GF-D8 (cell line): ENCODE results near the gene KPTN.

Source experiments
- DNase-seq: peaks from one replicate; lab custom pipeline; 2025; lab: John Stamatoyannopoulos, UW

KPTN gene

DNA sequence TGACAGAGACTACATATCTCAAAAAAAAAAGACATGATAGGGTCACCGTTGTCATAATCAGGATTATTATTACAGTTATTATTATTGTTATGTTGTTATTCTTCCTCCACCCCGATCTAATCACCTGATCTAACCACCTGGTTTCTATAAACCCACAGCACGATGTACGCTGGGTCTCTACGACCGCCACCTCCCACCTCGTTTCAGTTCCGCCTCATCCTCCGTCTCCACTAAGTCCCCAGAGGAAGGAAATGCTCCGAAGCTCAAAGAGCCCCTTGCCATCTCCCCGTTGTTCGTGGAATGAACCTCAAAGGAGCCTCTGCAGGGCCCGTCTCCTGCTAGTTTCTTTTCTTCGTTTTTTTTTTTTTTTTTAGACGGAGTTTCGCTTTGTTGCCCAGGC is 48.8 kb downstream of the KPTN start:
- no peak for DNase-seq

GRCh38 chr19:47434088-47434487 is 49.9 kb downstream of the KPTN start:
- no peak for DNase-seq

- peak; percentile 13 for DNase-seq
Measured at GRCh38 chr19:47433121-47433520, 50.9 kb downstream of the KPTN start.

- DNase-seq, result no peak
Measured at GRCh38 chr19:47432499-47432898, 51.5 kb downstream of the KPTN start.

DNA sequence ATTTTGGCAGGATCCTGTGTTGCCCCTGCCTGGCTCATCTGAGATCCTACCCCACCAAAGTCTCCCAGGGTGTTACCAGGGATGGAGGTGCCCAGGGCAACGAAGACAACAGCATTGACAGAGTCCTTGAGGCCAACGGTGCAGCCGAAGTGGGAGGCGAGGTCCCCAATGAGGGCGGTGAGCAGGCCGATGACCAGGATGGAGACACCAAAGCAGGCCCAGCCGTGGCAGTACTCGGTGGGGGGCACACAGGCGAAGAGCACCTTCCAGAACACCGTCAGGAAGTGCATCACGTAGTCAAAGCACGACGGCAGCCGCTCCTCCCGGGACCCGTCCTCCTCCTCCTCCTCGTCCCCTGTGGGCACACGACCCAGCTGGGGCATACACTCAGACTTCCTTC is 51.9 kb downstream of the KPTN start:
- no peak for DNase-seq

GRCh38 chr19:47430041-47430802 is 53.8 kb downstream of the KPTN start:
- DNase-seq, result no peak

DNA sequence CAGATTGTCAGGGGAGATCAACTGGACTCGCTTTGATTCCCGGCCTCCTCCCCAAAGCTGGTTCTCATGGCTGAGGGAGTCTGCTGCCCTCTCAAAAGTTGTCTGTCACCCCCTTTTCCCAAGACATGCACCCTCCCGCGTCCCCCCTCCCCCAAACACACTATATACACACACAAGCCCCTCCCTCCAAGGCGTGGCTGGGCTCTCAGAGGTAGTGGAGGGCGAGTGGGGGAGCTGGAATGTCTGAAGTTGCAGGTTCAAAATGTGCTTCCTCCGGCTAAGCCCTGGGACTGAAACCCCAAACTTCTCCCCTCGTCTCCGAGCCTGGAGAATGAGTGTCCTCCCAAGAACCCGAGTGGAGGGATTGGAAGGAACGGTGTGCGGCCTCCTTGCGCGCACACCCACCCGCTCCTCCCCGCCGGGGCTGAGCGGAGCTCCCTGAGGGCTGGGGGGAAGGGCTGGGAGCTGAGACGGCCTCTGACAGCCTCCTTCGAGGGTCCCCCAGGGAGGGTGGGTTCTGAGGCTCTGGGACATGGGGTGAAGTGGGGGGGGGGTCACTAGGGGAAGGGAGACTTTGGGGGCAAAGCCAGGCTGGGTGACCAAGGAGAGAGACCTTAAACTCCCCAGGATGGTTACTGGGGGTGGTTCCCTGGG is 54.8 kb downstream of the KPTN start:
- DNase-seq, result no peak

GRCh38 chr19:47428177-47428894 is 55.7 kb downstream of the KPTN start:
- DNase-seq, result no peak

- no peak for DNase-seq
Measured at GRCh38 chr19:47427241-47428176, 56.5 kb downstream of the KPTN start.
